GM23338 (cell line): ENCODE measurements around the gene ERMP1. TPM values are rescaled to one million over a fixed set of nuclear protein-coding genes. Genes with fewer than 3 reads are reported as not detected.
A peak's percentile ranks its signal among the peaks of the same experiment; 100 is the strongest.

ENCODE experiments used
- ATAC-seq: fragments of 200-7000 bp; cut with Tn5 transposase; 3 replicates; pipeline ENCODE4 v1.9.1; 2020
- DNase-seq: peaks from one replicate; pipeline ENCODE4 v3.0.0-alpha.2; 2015; ENCODE audit warnings: low spot score
- H2AFZ ChIP-seq: fragments of 200-600 bp; sonication (generic); 2 replicates; pipeline ENCODE4 v1.8.0; 2016; ENCODE audit warnings: antibody characterized with exemption, mild to moderate bottlenecking, moderate library complexity
- H3F3A ChIP-seq: fragments of 200-600 bp; sonication (generic); replicated peaks from 2 replicates; pipeline ENCODE4 v1.8.0; 2017; ENCODE audit warnings: antibody characterized with exemption, mixed run types, low read depth
- H3K27ac ChIP-seq: fragments of 200-600 bp; sonication (generic); 2 replicates; pipeline ENCODE4 v1.6.1; 2016; ENCODE audit warnings: low read depth
- H3K27me3 ChIP-seq: fragments of 200-600 bp; sonication (generic); 2 replicates; pipeline ENCODE4 v1.8.0; 2016; ENCODE audit warnings: mild to moderate bottlenecking, mixed run types, moderate library complexity; ENCODE audit not compliant: insufficient read depth
- H3K36me3 ChIP-seq: fragments of 200-600 bp; sonication (generic); 2 replicates; pipeline ENCODE4 v1.8.0; 2016; ENCODE audit warnings: mild to moderate bottlenecking; ENCODE audit not compliant: insufficient read depth
- H3K4me1 ChIP-seq: fragments of 200-600 bp; sonication (generic); 2 replicates; pipeline ENCODE4 v1.8.0; 2016; ENCODE audit warnings: mild to moderate bottlenecking, moderate library complexity; ENCODE audit not compliant: insufficient read depth
- H3K4me2 ChIP-seq: fragments of 200-600 bp; sonication (generic); 2 replicates; pipeline ENCODE4 v1.7.1; 2017; ENCODE audit warnings: mixed run types
- H3K4me3 ChIP-seq: fragments of 200-600 bp; sonication (generic); 2 replicates; pipeline ENCODE4 v1.6.1; 2016; ENCODE audit warnings: mixed run types
- H3K79me2 ChIP-seq: fragments of 200-600 bp; sonication (generic); replicated peaks from 2 replicates; pipeline ENCODE4 v1.8.0; 2017; ENCODE audit warnings: mild to moderate bottlenecking; ENCODE audit not compliant: insufficient read depth
- H3K9me2 ChIP-seq: fragments of 200-600 bp; sonication (generic); 2 replicates; pipeline ENCODE4 v1.8.0; 2017; ENCODE audit not compliant: insufficient read depth
- H4K20me1 ChIP-seq: fragments of 200-600 bp; sonication (generic); replicated peaks from 2 replicates; pipeline ENCODE4 v1.8.0; 2017; ENCODE audit warnings: mild to moderate bottlenecking; ENCODE audit not compliant: insufficient read depth
- H3K27ac Mint-ChIP-seq: 2 replicates; pipeline ENCODE4 v1.8.0; 2020; ENCODE audit warnings: inconsistent platforms, mild to moderate bottlenecking, moderate library complexity, mixed read lengths
- H3K27me3 Mint-ChIP-seq: 3 replicates; pipeline ENCODE4 v1.8.0; 2022; ENCODE audit warnings: low read depth, mild to moderate bottlenecking, moderate library complexity, mixed read lengths, inconsistent platforms; ENCODE audit not compliant: insufficient read depth, poor library complexity
- H3K36me3 Mint-ChIP-seq: 3 replicates; pipeline ENCODE4 v1.8.0; 2021; ENCODE audit warnings: low read depth, mild to moderate bottlenecking, inconsistent platforms, moderate library complexity, mixed read lengths
- H3K4me1 Mint-ChIP-seq: 3 replicates; pipeline ENCODE4 v1.8.0; 2020; ENCODE audit warnings: mild to moderate bottlenecking, inconsistent platforms, mixed read lengths
- H3K4me3 Mint-ChIP-seq: 3 replicates; pipeline ENCODE4 v1.8.0; 2021; ENCODE audit warnings: moderate library complexity, mild to moderate bottlenecking, inconsistent platforms, mixed read lengths
- H3K9me3 Mint-ChIP-seq: 3 replicates; pipeline ENCODE4 v1.8.0; 2020; ENCODE audit warnings: moderate library complexity, mild to moderate bottlenecking, inconsistent platforms, mixed read lengths
- CREB1 ChIP-seq: fragments of 250-450 bp; sonication (Bioruptor Pico); IDR thresholded peaks from 2 replicates; pipeline ENCODE4 v1.5.0; 2020; ENCODE audit warnings: low read depth, mild to moderate bottlenecking, moderate library complexity
- CTCF ChIP-seq, 2 experiments: fragments of 200-600 bp in 1 of 2; sonication (generic) in 1 of 2; conservative IDR thresholded peaks; 2 replicates each; pipeline versions ENCODE4 v1.5.1 to v1.6.1; 2016 to 2017; ENCODE audit warnings: antibody characterized with exemption in 2 of 2, low read depth in 2 of 2, mild to moderate bottlenecking in 2 of 2, moderate library complexity in 1 of 2
- ETS1 ChIP-seq: IDR thresholded peaks from 2 replicates; pipeline ENCODE4 v1.6.1; 2016; ENCODE audit warnings: antibody characterized with exemption
- EZH2 ChIP-seq: fragments of 200-600 bp; sonication (generic); IDR thresholded peaks from one replicate; pipeline ENCODE4 v1.8.0; 2017; ENCODE audit warnings: antibody characterized with exemption, mild to moderate bottlenecking, low read depth; ENCODE audit not compliant: unreplicated experiment
- EZH2phosphoT487 ChIP-seq: fragments of 200-600 bp; sonication (generic); IDR thresholded peaks from one replicate; pipeline ENCODE4 v1.8.1; 2018; ENCODE audit warnings: antibody characterized with exemption; ENCODE audit not compliant: unreplicated experiment
- JUNB ChIP-seq: IDR thresholded peaks from one replicate; pipeline ENCODE4 v1.6.1; 2016; ENCODE audit warnings: antibody characterized with exemption; ENCODE audit not compliant: unreplicated experiment
- NANOG ChIP-seq: IDR thresholded peaks from 2 replicates; pipeline ENCODE4 v1.6.1; 2016; ENCODE audit warnings: antibody characterized with exemption, borderline replicate concordance
- POLR2AphosphoS5 ChIP-seq: IDR thresholded peaks from 2 replicates; pipeline ENCODE4 v1.6.1; 2016; ENCODE audit warnings: antibody characterized with exemption, low read depth
- REST ChIP-seq: IDR thresholded peaks from one replicate; pipeline ENCODE4 v1.6.1; 2018; ENCODE audit warnings: antibody characterized with exemption; ENCODE audit not compliant: unreplicated experiment
- STAT1 ChIP-seq: IDR thresholded peaks from one replicate; pipeline ENCODE4 v1.6.1; 2016; ENCODE audit warnings: antibody characterized with exemption; ENCODE audit not compliant: unreplicated experiment
- ZNF114 ChIP-seq: fragments of 250-450 bp; sonication (Bioruptor Pico); IDR thresholded peaks from 2 replicates; pipeline ENCODE4 v1.5.0; 2020; ENCODE audit warnings: mild to moderate bottlenecking, moderate library complexity
- ZNF331 ChIP-seq: fragments of 250-450 bp; sonication (Bioruptor Pico); IDR thresholded peaks from 2 replicates; pipeline ENCODE4 v1.5.0; 2020; ENCODE audit warnings: low read depth, mild to moderate bottlenecking, moderate library complexity
- ZNF462 ChIP-seq: fragments of 250-450 bp; sonication (Bioruptor Pico); IDR thresholded peaks from 2 replicates; pipeline ENCODE4 v1.5.0; 2020; ENCODE audit warnings: mild to moderate bottlenecking, moderate library complexity
- polyA plus RNA-seq: library from polyadenylated mRNA; unstranded; fragments of >200 nt; fragmentation: Nextera tagmentation; extraction: Ambion mirVana; gene quantifications from 2 replicates; pipeline ENCODE4 v1.2.1, GENCODE V29; 2016
- total RNA-seq: library from RNA; depleted of rRNA; stranded (reverse); fragments of >200 nt; shearing (Covaris generic); gene quantifications from 2 replicates; pipeline ENCODE4 v1.2.3, GENCODE V29; 2014

The ERMP1 gene
- total and polyA plus RNA-seq, 2 experiments from 2014 or later, result 5.3 to 23.4 TPM

GRCh38 chr9:5843794-5844471 lies 11.0 kb upstream of the ERMP1 start:
- H3K4me3 Mint-ChIP-seq, result no peak overlapping the region
- Histone ChIP-seq H3K27ac (no peak overlapping the region), H3K27me3 (no peaks in the 10 kb centered on the region), H3K4me3 (no peak overlapping the region), H4K20me1 (no peaks in the 10 kb centered on the region), H3K4me2 (no peak overlapping the region), H3K36me3 (no peaks in the 10 kb centered on the region), H3F3A (no peaks in the 10 kb centered on the region), H3K79me2 (no peaks in the 10 kb centered on the region), H2AFZ (peak overlapping the region; percentile 49), H3K4me1 (peaks cover 9% of the 10 kb centered on the region), H3K9me2 (0 out of 2 replicates have a peak, but pooled peaks cover 4% of the 10 kb centered on the region)
- no peak for DNase-seq
- peaks cover 5% of the 10 kb centered on the region for H3K27me3 Mint-ChIP-seq
- no peak overlapping the region for H3K27ac Mint-ChIP-seq
- H3K36me3 Mint-ChIP-seq, result no peaks in the 10 kb centered on the region
- peaks cover 20% of the 10 kb centered on the region for H3K4me1 Mint-ChIP-seq
- ATAC-seq, result peak; percentile 51
- TF ChIP-seq CTCF (conservative IDR thresholded peaks at IDR 0.05; ENCODE audit: low read depth in 2 of 2) (no peak), REST (no peak), ETS1 (no peak), ZNF331 (no peak), EZH2 (no peak), POLR2AphosphoS5 (no peak), NANOG (no peak), EZH2phosphoT487 (no peak), ZNF114 (no peak), JUNB (no peak), STAT1 (no peak), CREB1 (no peak), ZNF462 (CRISPR knock-in tag) (no peak)
- peaks cover 10% of the 10 kb centered on the region for H3K9me3 Mint-ChIP-seq
